OCI-LY3 (cell line): ENCODE measurements around the gene RPS6KC1.
"Not testable (repeated sequence)": the region's sequence is repeated elsewhere in the genome, so short reads cannot be mapped to it uniquely, and the experiment has no call there.

ENCODE experiments used
- H2AFZ ChIP-seq: fragments of 200-600, 300-600 bp; shearing (Covaris generic); 2 replicates; pipeline ENCODE4 v1.6.0; 2014; ENCODE audit warnings: antibody characterized with exemption, low read depth, low read length
- H3K27ac ChIP-seq: fragments of 200-600, 300-600 bp; sonication (generic); 2 replicates; pipeline ENCODE4 v1.5.1; 2014; ENCODE audit warnings: mild to moderate bottlenecking, low read length, moderate library complexity, mixed read lengths
- H3K27me3 ChIP-seq: fragments of 200-600, 300-600 bp; sonication (generic); 2 replicates; pipeline ENCODE4 v1.6.1; 2014; ENCODE audit warnings: low read depth, low read length, mixed read lengths
- H3K36me3 ChIP-seq: fragments of 200-600, 300-600 bp; sonication (generic); replicated peaks from 2 replicates; pipeline ENCODE3; 2014; ENCODE audit warnings: low read depth, low read length, mixed read lengths
- H3K4me1 ChIP-seq: fragments of 300-600, 200-600 bp; sonication (generic); 2 replicates; pipeline ENCODE4 v1.6.1; 2014; ENCODE audit warnings: low read length, mixed read lengths
- H3K4me2 ChIP-seq: fragments of 200-600, 300-600 bp; sonication (generic); 2 replicates; pipeline ENCODE4 v1.6.1; 2014; ENCODE audit warnings: low read length, mixed read lengths
- H3K4me3 ChIP-seq: fragments of 300-600, 200-600 bp; sonication (generic); 2 replicates; pipeline ENCODE4 v1.5.1; 2014; ENCODE audit warnings: antibody characterized with exemption, mild to moderate bottlenecking, low read length, moderate library complexity
- H3K79me2 ChIP-seq: fragments of 300-600, 200-600 bp; shearing (Covaris generic); 2 replicates; pipeline ENCODE4 v1.6.1; 2014; ENCODE audit warnings: mild to moderate bottlenecking, low read length, mixed read lengths
- H3K9ac ChIP-seq: fragments of 300-600, 200-600 bp; shearing (Covaris generic); 2 replicates; pipeline ENCODE4 v1.6.0; 2014; ENCODE audit warnings: mild to moderate bottlenecking, low read length, moderate library complexity
- H3K9me3 ChIP-seq: fragments of 200-600, 300-600 bp; shearing (Covaris generic); 2 replicates; pipeline ENCODE4 v1.6.1; 2014; ENCODE audit warnings: low read length, mixed read lengths; ENCODE audit not compliant: insufficient read depth
- H4K20me1 ChIP-seq: fragments of 200-600, 300-600 bp; sonication (generic); 2 replicates; pipeline ENCODE4 v1.6.1; 2016; ENCODE audit warnings: low read length, mixed read lengths; ENCODE audit not compliant: insufficient read depth
- EZH2phosphoT487 ChIP-seq: fragments of 200-600 bp; shearing (Covaris generic); IDR thresholded peaks from 2 replicates; pipeline ENCODE4 v1.6.1; 2018; ENCODE audit warnings: antibody characterized with exemption, mixed run types, low read depth
- TF ChIP-seq, protein P1 (sequence below): fragments of 200-600, 300-600 bp; sonication (generic); IDR thresholded peaks from 2 replicates; pipeline ENCODE4 v1.5.1; 2014; ENCODE audit warnings: antibody characterized with exemption, low read length, low read depth

RPS6KC1 gene

GRCh38 chr1:213148905-213149304 is 97.9 kb downstream of the RPS6KC1 start:
- Histone ChIP-seq H3K9ac (no peak overlapping the region), H3K4me3 (no peak overlapping the region), H3K27me3 (no peaks in the 10 kb centered on the region), H3K4me1 (no peaks in the 10 kb centered on the region), H3K36me3 (peaks cover 15% of the 10 kb centered on the region), H3K9me3 (no peaks in the 10 kb centered on the region), H3K4me2 (no peak overlapping the region), H2AFZ (no peak overlapping the region), H3K79me2 (no peaks in the 10 kb centered on the region), H3K27ac (no peak overlapping the region), H4K20me1 (no peaks in the 10 kb centered on the region)
- TF ChIP-seq, protein P1, sequence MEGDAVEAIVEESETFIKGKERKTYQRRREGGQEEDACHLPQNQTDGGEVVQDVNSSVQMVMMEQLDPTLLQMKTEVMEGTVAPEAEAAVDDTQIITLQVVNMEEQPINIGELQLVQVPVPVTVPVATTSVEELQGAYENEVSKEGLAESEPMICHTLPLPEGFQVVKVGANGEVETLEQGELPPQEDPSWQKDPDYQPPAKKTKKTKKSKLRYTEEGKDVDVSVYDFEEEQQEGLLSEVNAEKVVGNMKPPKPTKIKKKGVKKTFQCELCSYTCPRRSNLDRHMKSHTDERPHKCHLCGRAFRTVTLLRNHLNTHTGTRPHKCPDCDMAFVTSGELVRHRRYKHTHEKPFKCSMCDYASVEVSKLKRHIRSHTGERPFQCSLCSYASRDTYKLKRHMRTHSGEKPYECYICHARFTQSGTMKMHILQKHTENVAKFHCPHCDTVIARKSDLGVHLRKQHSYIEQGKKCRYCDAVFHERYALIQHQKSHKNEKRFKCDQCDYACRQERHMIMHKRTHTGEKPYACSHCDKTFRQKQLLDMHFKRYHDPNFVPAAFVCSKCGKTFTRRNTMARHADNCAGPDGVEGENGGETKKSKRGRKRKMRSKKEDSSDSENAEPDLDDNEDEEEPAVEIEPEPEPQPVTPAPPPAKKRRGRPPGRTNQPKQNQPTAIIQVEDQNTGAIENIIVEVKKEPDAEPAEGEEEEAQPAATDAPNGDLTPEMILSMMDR: no peak
- no peak for TF ChIP-seq EZH2phosphoT487

DNA sequence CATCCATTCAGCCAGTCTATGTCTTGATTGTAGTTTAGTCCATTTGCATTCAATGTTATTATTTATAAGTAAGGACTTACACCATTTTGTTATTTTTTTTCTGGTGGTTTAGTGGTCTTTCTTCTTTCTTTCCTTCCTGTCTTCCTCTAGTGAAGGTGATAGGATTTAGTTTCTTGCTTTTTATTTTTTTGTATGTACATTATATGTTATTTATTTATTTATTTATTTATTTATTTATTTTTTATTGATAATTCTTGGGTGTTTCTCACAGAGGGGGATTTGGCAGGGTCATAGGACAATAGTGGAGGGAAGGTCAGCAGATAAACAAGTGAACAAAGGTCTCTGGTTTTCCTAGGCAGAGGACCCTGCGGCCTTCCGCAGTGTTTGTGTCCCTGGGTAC is 99.0 kb downstream of the RPS6KC1 start:
- not testable (repeated sequence) for H3K4me3 ChIP-seq, H3K9ac ChIP-seq, H2AFZ ChIP-seq, H3K27me3 ChIP-seq, H3K27ac ChIP-seq, H3K4me1 ChIP-seq, H4K20me1 ChIP-seq, H3K9me3 ChIP-seq, H3K79me2 ChIP-seq, H3K4me2 ChIP-seq
- H3K36me3 ChIP-seq: peaks cover 23% of the 10 kb centered on the region

- Histone ChIP-seq H3K9ac (no peak overlapping the region), H3K4me2 (no peak overlapping the region), H3K4me3 (no peak overlapping the region), H3K36me3 (peaks cover 30% of the 10 kb centered on the region), H3K27me3 (no peaks in the 10 kb centered on the region), H3K79me2 (no peaks in the 10 kb centered on the region), H3K27ac (no peak overlapping the region), H2AFZ (no peak overlapping the region), H3K4me1 (no peaks in the 10 kb centered on the region), H4K20me1 (no peaks in the 10 kb centered on the region), H3K9me3 (no peaks in the 10 kb centered on the region)
- TF ChIP-seq EZH2phosphoT487: no peak
- TF ChIP-seq, protein P1: no peak
These were observed 103.1 kb downstream of the RPS6KC1 start for GRCh38 chr1:213154056-213154685.

GRCh38 chr1:213159376-213159775 is 108.3 kb downstream of the RPS6KC1 start:
- H3K27ac ChIP-seq: no peak overlapping the region
- no peak overlapping the region for H2AFZ ChIP-seq
- H3K4me3 ChIP-seq: no peak overlapping the region
- no peaks in the 10 kb centered on the region for H3K79me2 ChIP-seq
- no peak overlapping the region for H3K4me2 ChIP-seq
- no peak overlapping the region for H3K9ac ChIP-seq
- TF ChIP-seq EZH2phosphoT487: no peak
- TF ChIP-seq, protein P1: no peak
- no peaks in the 10 kb centered on the region for H4K20me1 ChIP-seq
- H3K27me3 ChIP-seq: no peaks in the 10 kb centered on the region
- H3K36me3 ChIP-seq: peaks cover 25% of the 10 kb centered on the region
- H3K4me1 ChIP-seq: no peaks in the 10 kb centered on the region
- H3K9me3 ChIP-seq: no peaks in the 10 kb centered on the region

- peaks cover 20% of the 10 kb centered on the region for H3K36me3 ChIP-seq
- H3K27me3 ChIP-seq, H3K4me1 ChIP-seq, H3K9ac ChIP-seq, H3K4me3 ChIP-seq, H3K4me2 ChIP-seq, H3K27ac ChIP-seq, H3K79me2 ChIP-seq, H2AFZ ChIP-seq, H4K20me1 ChIP-seq, H3K9me3 ChIP-seq: not testable (repeated sequence)
These were observed 109.4 kb downstream of the RPS6KC1 start for GRCh38 chr1:213160442-213160841.
